OCI-LY3 (cell line): ENCODE measurements around the gene CHGA.

Experiments
- EZH2phosphoT487 ChIP-seq: fragments of 200-600 bp; shearing (Covaris generic); IDR thresholded peaks from 2 replicates; pipeline ENCODE4 v1.6.1; 2018; ENCODE audit warnings: antibody characterized with exemption, mixed run types, low read depth
- TF ChIP-seq, protein P1 (sequence below): fragments of 200-600, 300-600 bp; sonication (generic); IDR thresholded peaks from 2 replicates; pipeline ENCODE4 v1.5.1; 2014; ENCODE audit warnings: antibody characterized with exemption, low read length, low read depth

DNA sequence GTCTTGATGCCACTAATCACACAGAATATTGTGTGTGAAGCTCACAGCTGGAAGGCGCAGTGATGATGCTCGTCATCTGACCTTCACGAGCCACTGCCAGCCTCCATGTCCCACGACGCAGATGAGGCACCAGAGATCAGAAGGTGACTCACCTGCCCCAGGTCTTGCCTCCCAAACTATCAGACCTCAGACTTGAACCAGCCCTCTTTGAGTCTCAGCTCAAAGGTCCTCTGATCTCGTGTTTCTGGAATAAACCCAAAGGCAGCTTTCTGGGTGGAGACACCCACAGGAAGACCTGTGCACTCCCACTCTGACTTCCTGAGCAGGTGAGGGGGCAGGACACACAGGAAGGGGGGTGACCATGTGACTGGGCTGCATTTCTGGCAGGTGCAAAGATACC lies 19.6 kb upstream of the CHGA start:
- TF ChIP-seq, protein P1, sequence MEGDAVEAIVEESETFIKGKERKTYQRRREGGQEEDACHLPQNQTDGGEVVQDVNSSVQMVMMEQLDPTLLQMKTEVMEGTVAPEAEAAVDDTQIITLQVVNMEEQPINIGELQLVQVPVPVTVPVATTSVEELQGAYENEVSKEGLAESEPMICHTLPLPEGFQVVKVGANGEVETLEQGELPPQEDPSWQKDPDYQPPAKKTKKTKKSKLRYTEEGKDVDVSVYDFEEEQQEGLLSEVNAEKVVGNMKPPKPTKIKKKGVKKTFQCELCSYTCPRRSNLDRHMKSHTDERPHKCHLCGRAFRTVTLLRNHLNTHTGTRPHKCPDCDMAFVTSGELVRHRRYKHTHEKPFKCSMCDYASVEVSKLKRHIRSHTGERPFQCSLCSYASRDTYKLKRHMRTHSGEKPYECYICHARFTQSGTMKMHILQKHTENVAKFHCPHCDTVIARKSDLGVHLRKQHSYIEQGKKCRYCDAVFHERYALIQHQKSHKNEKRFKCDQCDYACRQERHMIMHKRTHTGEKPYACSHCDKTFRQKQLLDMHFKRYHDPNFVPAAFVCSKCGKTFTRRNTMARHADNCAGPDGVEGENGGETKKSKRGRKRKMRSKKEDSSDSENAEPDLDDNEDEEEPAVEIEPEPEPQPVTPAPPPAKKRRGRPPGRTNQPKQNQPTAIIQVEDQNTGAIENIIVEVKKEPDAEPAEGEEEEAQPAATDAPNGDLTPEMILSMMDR = no peak
- no peak for TF ChIP-seq EZH2phosphoT487
